HepG2 (cell line): ENCODE data around the gene LRRTM2. TPM values are rescaled to one million over a fixed set of nuclear protein-coding genes. Genes with fewer than 3 reads are reported as not detected.

Source experiments
- ATAC-seq: fragments of 200-7000 bp; cut with Tn5 transposase; 3 replicates; pipeline ENCODE4 v1.9.1; 2020; ENCODE audit warnings: mild to moderate bottlenecking, moderate library complexity
- BruUV-seq: library from RNA; stranded (reverse); fragments of 400-500 nt; replicated peaks from 2 replicates; lab custom pipeline; 2021; lab: Mats Ljungman, UMichigan
- CTCF ChIA-PET: fragments of 300-600 bp; formaldehyde crosslinking; extraction: SDS; loops from one replicate; lab custom pipeline; 2021; ENCODE audit warnings: low total read pairs, inconsistent platforms, low intra/inter-chr PET ratio; lab: Yijun Ruan, JAX
- POLR2A ChIA-PET: fragments of 350-600 bp; sonication (Branson Sonifier 250); formaldehyde crosslinking; loops from one replicate; lab custom pipeline; 2020; ENCODE audit warnings: antibody characterized with exemption, inconsistent platforms; lab: Yijun Ruan, JAX
- DNase-seq: peaks from one replicate; pipeline ENCODE4 v3.0.0-alpha.2; 2015; ENCODE audit warnings: low spot score
- FAIRE-seq: peaks from 3 replicates; lab custom pipeline; 2011; peaks lifted over from hg19 to GRCh38; lab: Jason Lieb, UNC
- H2AFZ ChIP-seq: one replicate; pipeline ENCODE4 v1.6.1; 2011; ENCODE audit warnings: low read length, inconsistent platforms
- H3K27ac ChIP-seq: fragments of 300-600 bp; 3 replicates; pipeline ENCODE4 v1.8.0; 2011; ENCODE audit warnings: mixed run types, mild to moderate bottlenecking, mixed read lengths, low read length, inconsistent platforms; ENCODE audit not compliant: insufficient read depth; ENCODE audit errors: extremely low read length
- H3K27me3 ChIP-seq, 2 experiments: fragments of 200-600 bp in 1 of 2; 2 replicates in 1 of 2; 3 replicates in 1 of 2; pipeline versions ENCODE4 v1.6.0 to v1.8.0; 2011; ENCODE audit warnings: low read length in 2 of 2, mild to moderate bottlenecking in 2 of 2, moderate library complexity in 2 of 2, inconsistent platforms in 1 of 2; ENCODE audit not compliant: insufficient read depth in 2 of 2, control insufficient read depth in 1 of 2
- H3K36me3 ChIP-seq, 2 experiments: fragments of 200-600 bp in 1 of 2; replicated peaks in 1 of 2; 2 replicates in 1 of 2; 3 replicates in 1 of 2; pipeline versions ENCODE4 v1.5.1 to v1.8.0; 2011; ENCODE audit warnings: low read length in 2 of 2, inconsistent platforms in 1 of 2; ENCODE audit not compliant: insufficient read depth in 2 of 2, control insufficient read depth in 1 of 2
- H3K4me1 ChIP-seq: 2 replicates; pipeline ENCODE4 v1.5.1; 2012; ENCODE audit warnings: low read length, inconsistent platforms; ENCODE audit not compliant: insufficient read depth
- H3K4me2 ChIP-seq: 2 replicates; pipeline ENCODE4 v1.6.0; 2011; ENCODE audit warnings: low read depth, low read length, inconsistent platforms
- H3K4me3 ChIP-seq, 3 experiments: fragments of 200-600 bp in 1 of 3; sonication (generic), shearing (Covaris generic) in 1 of 3; replicated peaks in 1 of 3; 2 replicates each; pipeline ENCODE4 v1.5.1; 2011 to 2016; ENCODE audit warnings: low read length in 3 of 3, inconsistent platforms in 2 of 3, low read depth in 2 of 3, mild to moderate bottlenecking in 2 of 3, control low read depth in 1 of 3, mixed read lengths in 1 of 3; ENCODE audit not compliant: insufficient read depth in 1 of 3
- H3K79me2 ChIP-seq: one replicate; pipeline ENCODE4 v1.6.1; 2011; ENCODE audit warnings: low read length, inconsistent platforms; ENCODE audit not compliant: insufficient read depth
- H3K9ac ChIP-seq: 2 replicates; pipeline ENCODE4 v1.6.0; 2011; ENCODE audit warnings: mild to moderate bottlenecking, low read depth, low read length, inconsistent platforms; ENCODE audit not compliant: insufficient read depth
- H3K9me3 ChIP-seq: 2 replicates; pipeline ENCODE4 v1.5.1; 2012; ENCODE audit warnings: mild to moderate bottlenecking, low read length
- H4K20me1 ChIP-seq: 2 replicates; pipeline ENCODE4 v1.6.0; 2011; ENCODE audit warnings: inconsistent platforms, mild to moderate bottlenecking, low read length, moderate library complexity; ENCODE audit not compliant: insufficient read depth
- ARNT2 ChIP-seq: sonication (generic); formaldehyde crosslinking; IDR thresholded peaks from 2 replicates; pipeline ENCODE4 v1.8.0; 2022; ENCODE audit warnings: mild to moderate bottlenecking, low read depth, missing genetic modification reagents, moderate library complexity
- HDAC1 ChIP-seq: sonication (generic); formaldehyde crosslinking; IDR thresholded peaks from 2 replicates; pipeline ENCODE4 v1.5.1; 2020; ENCODE audit warnings: mild to moderate bottlenecking, missing genetic modification reagents
- HNRNPH1 ChIP-seq: fragments of 200-400 bp; formaldehyde crosslinking; optimal IDR thresholded peaks from 2 replicates; pipeline ENCODE3; 2017; ENCODE audit warnings: mild to moderate bottlenecking, low read depth, low read length
- HOXA5 ChIP-seq: sonication (generic); formaldehyde crosslinking; IDR thresholded peaks from 2 replicates; pipeline ENCODE4 v1.4.0; 2020; ENCODE audit warnings: missing genetic modification reagents
- IKZF4 ChIP-seq: sonication (generic); formaldehyde crosslinking; IDR thresholded peaks from 2 replicates; pipeline ENCODE4 v1.5.1; 2020; ENCODE audit warnings: borderline replicate concordance, mild to moderate bottlenecking, low read depth, missing genetic modification reagents; ENCODE audit errors: not compliant biosample characterization
- KDM4B ChIP-seq: sonication (generic); formaldehyde crosslinking; IDR thresholded peaks from 2 replicates; pipeline ENCODE4 v1.4.0; 2020; ENCODE audit warnings: missing genetic modification reagents
- NFYB ChIP-seq: sonication (generic); formaldehyde crosslinking; IDR thresholded peaks from 2 replicates; pipeline ENCODE4 v1.4.0; 2020; ENCODE audit warnings: missing genetic modification reagents
- NRL ChIP-seq: sonication (generic); formaldehyde crosslinking; IDR thresholded peaks from 2 replicates; pipeline ENCODE4 v1.5.0; 2020; ENCODE audit warnings: missing genetic modification reagents, mild to moderate bottlenecking, moderate library complexity, borderline replicate concordance
- ONECUT2 ChIP-seq: sonication (generic); formaldehyde crosslinking; IDR thresholded peaks from 2 replicates; pipeline ENCODE4 v1.4.0; 2020; ENCODE audit warnings: missing genetic modification reagents
- POGK ChIP-seq: sonication (generic); formaldehyde crosslinking; conservative IDR thresholded peaks from 2 replicates; pipeline ENCODE4 v1.8.0; 2022; ENCODE audit warnings: mild to moderate bottlenecking, moderate library complexity, missing genetic modification reagents
- SETDB1 ChIP-seq: sonication (generic); formaldehyde crosslinking; IDR thresholded peaks from 2 replicates; pipeline ENCODE4 v1.5.1; 2020; ENCODE audit warnings: missing genetic modification reagents, mild to moderate bottlenecking, borderline replicate concordance
- SNAI1 ChIP-seq: sonication (generic); formaldehyde crosslinking; IDR thresholded peaks from 2 replicates; pipeline ENCODE4 v1.5.0; 2020; ENCODE audit warnings: mild to moderate bottlenecking, missing genetic modification reagents, borderline replicate concordance
- SP140L ChIP-seq: sonication (generic); formaldehyde crosslinking; IDR thresholded peaks from 2 replicates; pipeline ENCODE4 v1.4.0; 2020; ENCODE audit warnings: missing genetic modification reagents, borderline replicate concordance
- ZNF362 ChIP-seq: sonication (generic); formaldehyde crosslinking; IDR thresholded peaks from 2 replicates; pipeline ENCODE4 v1.4.0; 2020; ENCODE audit warnings: missing genetic modification reagents, mild to moderate bottlenecking, borderline replicate concordance
- ZNF549 ChIP-seq: sonication (generic); formaldehyde crosslinking; IDR thresholded peaks from 2 replicates; pipeline ENCODE4 v1.5.0; 2020; ENCODE audit warnings: missing genetic modification reagents
- WGBS: methylation state at CpG from one replicate; pipeline ENCODE4 v1.1.6; 2017; ENCODE audit warnings: low lambda C conversion rate; 5-methylcytosine and 5-hydroxymethylcytosine counted together
- in situ Hi-C: cut with HindIII; loops from 2 replicates; pipeline ENCODE4 v1.10.0; 2017; ENCODE audit warnings: low pct_unique_long_range_greater_than_20kb; ENCODE audit not compliant: extremely low pct_ligation_motif_present
- intact Hi-C: fragments of 100-400 bp; cut with micrococcal nuclease; formaldehyde crosslinking; loops from one replicate; pipeline ENCODE4 v1.10.0; 2022; ENCODE audit not compliant: unreplicated experiment
- polyA plus RNA-seq, 8 experiments: library from polyadenylated mRNA; depleted of rRNA in 3 of 8; stranded (reverse) in 7 of 8; unstranded in 1 of 8; fragments of >200 nt; fragmentation: Illumina TruSeq in 4 of 8; extraction: Trizol in 4 of 8; gene quantifications; 2 replicates each; pipeline versions ENCODE4 v1.2.1 to v1.2.3, GENCODE V29; 2011 to 2016; ENCODE audit warnings: low read depth in 4 of 8, missing spikeins in 1 of 8, mixed read lengths in 1 of 8; ENCODE audit not compliant: insufficient read depth in 1 of 8
- total RNA-seq, 5 experiments: library from RNA; depleted of rRNA; stranded (reverse); fragments of >200 nt; fragmentation: Illumina TruSeq; extraction: Trizol; gene quantifications; 2 replicates each; pipeline ENCODE4 v1.2.3, GENCODE V29; 2016; ENCODE audit warnings: low read depth in 1 of 5
- TF ChIP-seq, protein P1 (sequence below): IDR thresholded peaks from 2 replicates; pipeline ENCODE4 v1.6.1; 2012; ENCODE audit warnings: inconsistent platforms
- TF ChIP-seq, protein P2 (sequence below): sonication (generic); formaldehyde crosslinking; IDR thresholded peaks from 2 replicates; pipeline ENCODE4 v1.4.0; 2020; ENCODE audit warnings: missing genetic modification reagents, low read depth, mild to moderate bottlenecking, borderline replicate concordance
- TF ChIP-seq, protein P3 (sequence below): sonication (generic); formaldehyde crosslinking; IDR thresholded peaks from 2 replicates; pipeline ENCODE4 v1.8.0; 2022; ENCODE audit warnings: missing genetic modification reagents, mild to moderate bottlenecking, moderate library complexity, borderline replicate concordance

The LRRTM2 gene
- total and polyA plus RNA-seq, 2 of the 13 experiments (the other 11 are each of a cell fraction or from before 2014, with no cell fraction given): not detected

DNA sequence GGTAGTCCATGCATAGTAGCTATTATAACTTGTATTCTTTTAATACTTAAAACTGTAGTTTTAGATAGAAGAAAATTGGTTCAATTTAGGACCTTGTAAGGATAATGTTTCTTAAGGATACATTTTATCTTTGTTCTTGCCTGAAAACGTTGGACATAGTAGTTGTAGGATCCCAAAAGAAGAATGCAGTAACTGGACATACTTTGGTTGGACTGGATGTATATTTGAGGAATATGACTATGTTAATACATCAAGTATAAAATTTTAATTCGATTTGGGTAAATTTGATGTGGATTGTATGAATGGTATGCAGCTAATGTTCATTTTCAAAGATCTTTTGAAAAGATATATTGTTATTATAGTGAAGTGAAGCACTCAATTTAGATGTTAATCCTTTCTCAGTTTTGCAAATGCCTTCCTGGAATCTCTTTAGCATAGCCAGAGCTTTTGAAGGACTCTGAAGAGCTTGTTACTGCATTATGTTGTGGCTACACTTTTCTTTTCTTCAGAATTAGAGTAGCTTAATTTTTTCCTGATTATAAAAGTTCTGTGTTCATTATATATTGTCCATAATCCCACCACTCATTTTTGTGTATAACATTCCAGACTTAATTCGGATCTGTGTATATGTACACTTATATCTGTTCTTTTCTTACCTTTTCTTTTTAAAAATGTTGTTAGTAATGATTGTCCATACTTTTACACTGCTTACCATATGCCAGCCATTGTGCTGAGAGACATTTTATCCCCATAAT, 41.2 kb downstream of the LRRTM2 start:
- H3K36me3 ChIP-seq: peaks cover 4 to 32% of the 10 kb centered on the region in 2 experiments; a peak in 4 of 5 replicates
- H3K4me3 ChIP-seq: no peak overlapping the region
- in situ Hi-C loops: no loop called here
- no peak overlapping the region for H3K9ac ChIP-seq
- no peak overlapping the region for H2AFZ ChIP-seq
- intact Hi-C loops: no loop called here
- peaks cover 21% of the 10 kb centered on the region for H3K79me2 ChIP-seq
- H3K4me1 ChIP-seq: no peaks in the 10 kb centered on the region
- ATAC-seq: no peak
- no peak for FAIRE-seq
- no peak overlapping the region for H3K4me2 ChIP-seq
- ChIA-PET POLR2A (no interaction called here), CTCF (no interaction called here)
- no peak for DNase-seq
- BruUV-seq: no TSS peak
- no peaks in the 10 kb centered on the region for H3K9me3 ChIP-seq
- 58% methylated on average over 3 of the region's 3 CpGs for WGBS
- H3K27ac ChIP-seq: no peak overlapping the region
- H4K20me1 ChIP-seq: 0 out of 2 replicates have a peak, but pooled peaks cover 3% of the 10 kb centered on the region
- H3K27me3 ChIP-seq: no peaks in the 10 kb centered on the region
- TF ChIP-seq ONECUT2 (CRISPR knock-in tag): no peak
- TF ChIP-seq, protein P1, sequence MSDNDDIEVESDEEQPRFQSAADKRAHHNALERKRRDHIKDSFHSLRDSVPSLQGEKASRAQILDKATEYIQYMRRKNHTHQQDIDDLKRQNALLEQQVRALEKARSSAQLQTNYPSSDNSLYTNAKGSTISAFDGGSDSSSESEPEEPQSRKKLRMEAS: no peak
- TF ChIP-seq ARNT2: no peak
- no peak for TF ChIP-seq NRL (CRISPR knock-in tag)
- TF ChIP-seq SNAI1: no peak
- no peak for TF ChIP-seq HNRNPH1
- TF ChIP-seq, protein P2, sequence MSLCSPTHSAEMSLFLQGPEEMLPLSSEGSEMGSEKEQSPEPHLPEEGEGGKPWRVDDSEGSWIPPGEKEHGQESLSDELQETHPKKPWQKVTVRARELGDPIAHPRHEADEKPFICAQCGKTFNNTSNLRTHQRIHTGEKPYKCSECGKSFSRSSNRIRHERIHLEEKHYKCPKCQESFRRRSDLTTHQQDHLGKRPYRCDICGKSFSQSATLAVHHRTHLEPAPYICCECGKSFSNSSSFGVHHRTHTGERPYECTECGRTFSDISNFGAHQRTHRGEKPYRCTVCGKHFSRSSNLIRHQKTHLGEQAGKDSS (CRISPR knock-in tag): no peak
- no peak for TF ChIP-seq SP140L
- TF ChIP-seq IKZF4 (CRISPR knock-in tag): no peak
- no peak for TF ChIP-seq HOXA5 (CRISPR knock-in tag)
- no peak for TF ChIP-seq SETDB1
- no peak for TF ChIP-seq ZNF362 (CRISPR knock-in tag)
- no peak for TF ChIP-seq ZNF549 (CRISPR knock-in tag)
- TF ChIP-seq, protein P3, sequence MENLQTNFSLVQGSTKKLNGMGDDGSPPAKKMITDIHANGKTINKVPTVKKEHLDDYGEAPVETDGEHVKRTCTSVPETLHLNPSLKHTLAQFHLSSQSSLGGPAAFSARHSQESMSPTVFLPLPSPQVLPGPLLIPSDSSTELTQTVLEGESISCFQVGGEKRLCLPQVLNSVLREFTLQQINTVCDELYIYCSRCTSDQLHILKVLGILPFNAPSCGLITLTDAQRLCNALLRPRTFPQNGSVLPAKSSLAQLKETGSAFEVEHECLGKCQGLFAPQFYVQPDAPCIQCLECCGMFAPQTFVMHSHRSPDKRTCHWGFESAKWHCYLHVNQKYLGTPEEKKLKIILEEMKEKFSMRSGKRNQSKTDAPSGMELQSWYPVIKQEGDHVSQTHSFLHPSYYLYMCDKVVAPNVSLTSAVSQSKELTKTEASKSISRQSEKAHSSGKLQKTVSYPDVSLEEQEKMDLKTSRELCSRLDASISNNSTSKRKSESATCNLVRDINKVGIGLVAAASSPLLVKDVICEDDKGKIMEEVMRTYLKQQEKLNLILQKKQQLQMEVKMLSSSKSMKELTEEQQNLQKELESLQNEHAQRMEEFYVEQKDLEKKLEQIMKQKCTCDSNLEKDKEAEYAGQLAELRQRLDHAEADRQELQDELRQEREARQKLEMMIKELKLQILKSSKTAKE: no peak
- TF ChIP-seq NFYB (CRISPR knock-in tag): no peak
- TF ChIP-seq KDM4B: no peak
- no peak for TF ChIP-seq HDAC1 (CRISPR knock-in tag)
- no peak for TF ChIP-seq POGK (CRISPR knock-in tag)
